ENCODE data around the gene ZNF780B. TPM values are rescaled to one million over a fixed set of nuclear protein-coding genes. Genes with fewer than 3 reads are reported as not detected.

The ZNF780B gene
- total RNA-seq, 1 donor from 2014 or later = 30.5 TPM

- peak overlapping the region; percentile 100 for H3K4me3 Mint-ChIP-seq
- H3K4me3 ChIP-seq = no peak overlapping the region
- peaks cover 48% of the 10 kb centered on the region for H3K9me3 Mint-ChIP-seq
- H3K9ac ChIP-seq = no peak overlapping the region
- peaks cover 5% of the 10 kb centered on the region for H3K4me1 ChIP-seq
- no peaks in the 10 kb centered on the region for H3K36me3 ChIP-seq
- TF ChIP-seq EZH2phosphoT487 (IDR thresholded peaks at IDR 0.05) = no peak
- no peak for DNase-seq (ENCODE audit: low spot score)
- peaks cover 35% of the 10 kb centered on the region for H3K79me2 ChIP-seq (ENCODE audit: low read depth)
- peaks cover 4% of the 10 kb centered on the region for H3K27me3 Mint-ChIP-seq (ENCODE audit: insufficient read depth, low read depth)
- peaks cover 19% of the 10 kb centered on the region for H3K4me1 Mint-ChIP-seq
- H3K36me3 Mint-ChIP-seq = peaks cover 29% of the 10 kb centered on the region
- no peak overlapping the region for H3K27ac Mint-ChIP-seq
- no peaks in the 10 kb centered on the region for H4K20me1 ChIP-seq (ENCODE audit: low read depth)
- no peak overlapping the region for H3K4me2 ChIP-seq
- no peaks in the 10 kb centered on the region for H3K27me3 ChIP-seq
- no peak overlapping the region for H3K27ac ChIP-seq
- H3F3A ChIP-seq (ENCODE audit: low read depth) = no peaks in the 10 kb centered on the region
- peaks cover 10% of the 10 kb centered on the region for H3K9me3 ChIP-seq (ENCODE audit: low read depth)
- no peak overlapping the region for H2AFZ ChIP-seq (replicated peaks)
Observed at GRCh38 chr19:40057166-40057565, 1.1 kb upstream of the ZNF780B start.

DNA sequence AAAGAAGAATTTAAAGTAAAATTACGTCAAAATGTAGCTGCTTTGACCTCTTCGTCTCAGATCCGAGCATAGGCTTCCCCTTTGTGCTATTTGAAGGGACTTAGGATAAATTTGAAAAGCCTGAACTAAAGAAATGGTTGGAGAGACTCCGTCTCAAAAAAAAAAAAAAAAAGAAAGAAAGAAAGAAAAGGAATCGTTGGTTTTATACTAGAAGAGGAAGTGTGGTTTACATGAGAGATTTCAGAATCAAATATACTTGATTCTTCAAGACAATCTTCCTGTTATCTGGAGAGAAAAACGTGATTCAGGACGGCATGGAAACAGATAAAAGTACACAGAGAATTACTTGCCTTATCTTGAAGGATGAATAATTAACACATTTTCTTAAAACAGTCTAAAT, 474 bp upstream of the ZNF780B start:
- TF ChIP-seq EZH2phosphoT487 (IDR thresholded peaks at IDR 0.05) = no peak
- TF ChIP-seq, protein P1, sequence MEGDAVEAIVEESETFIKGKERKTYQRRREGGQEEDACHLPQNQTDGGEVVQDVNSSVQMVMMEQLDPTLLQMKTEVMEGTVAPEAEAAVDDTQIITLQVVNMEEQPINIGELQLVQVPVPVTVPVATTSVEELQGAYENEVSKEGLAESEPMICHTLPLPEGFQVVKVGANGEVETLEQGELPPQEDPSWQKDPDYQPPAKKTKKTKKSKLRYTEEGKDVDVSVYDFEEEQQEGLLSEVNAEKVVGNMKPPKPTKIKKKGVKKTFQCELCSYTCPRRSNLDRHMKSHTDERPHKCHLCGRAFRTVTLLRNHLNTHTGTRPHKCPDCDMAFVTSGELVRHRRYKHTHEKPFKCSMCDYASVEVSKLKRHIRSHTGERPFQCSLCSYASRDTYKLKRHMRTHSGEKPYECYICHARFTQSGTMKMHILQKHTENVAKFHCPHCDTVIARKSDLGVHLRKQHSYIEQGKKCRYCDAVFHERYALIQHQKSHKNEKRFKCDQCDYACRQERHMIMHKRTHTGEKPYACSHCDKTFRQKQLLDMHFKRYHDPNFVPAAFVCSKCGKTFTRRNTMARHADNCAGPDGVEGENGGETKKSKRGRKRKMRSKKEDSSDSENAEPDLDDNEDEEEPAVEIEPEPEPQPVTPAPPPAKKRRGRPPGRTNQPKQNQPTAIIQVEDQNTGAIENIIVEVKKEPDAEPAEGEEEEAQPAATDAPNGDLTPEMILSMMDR (IDR thresholded peaks at IDR 0.05) = no peak
- TF ChIP-seq EZH2 (IDR thresholded peaks at IDR 0.05) = peak; percentile 6
- H3K27ac ChIP-seq = no peak overlapping the region
- no peak overlapping the region for H3K27ac Mint-ChIP-seq

GRCh38 chr19:40055049-40055448, 982 bp downstream of the ZNF780B start:
- Histone ChIP-seq H3K36me3 (no peaks in the 10 kb centered on the region), H3F3A (ENCODE audit: low read depth) (no peaks in the 10 kb centered on the region), H3K79me2 (ENCODE audit: low read depth) (peaks cover 55% of the 10 kb centered on the region), H3K9ac (peak overlapping the region; percentile 58), H3K27me3 (no peaks in the 10 kb centered on the region), H3K4me1 (peaks cover 5% of the 10 kb centered on the region), H3K4me3 (peak overlapping the region; percentile 92), H3K4me2 (peak overlapping the region; percentile 86), H4K20me1 (ENCODE audit: low read depth) (no peaks in the 10 kb centered on the region), H2AFZ (replicated peaks) (no peak overlapping the region), H3K27ac (no peak overlapping the region), H3K9me3 (ENCODE audit: low read depth) (peaks cover 10% of the 10 kb centered on the region)
- Mint-ChIP-seq H3K36me3 (peaks cover 42% of the 10 kb centered on the region), H3K27me3 (ENCODE audit: insufficient read depth, low read depth) (peaks cover 4% of the 10 kb centered on the region), H3K9me3 (peaks cover 61% of the 10 kb centered on the region), H3K4me3 (peak overlapping the region; percentile 100), H3K27ac (no peak overlapping the region), H3K4me1 (peaks cover 19% of the 10 kb centered on the region)
- TF ChIP-seq EZH2 (IDR thresholded peaks at IDR 0.05) (no peak), EZH2phosphoT487 (IDR thresholded peaks at IDR 0.05) (no peak)
- TF ChIP-seq, protein P1 (IDR thresholded peaks at IDR 0.05) = no peak
- DNase-seq (ENCODE audit: low spot score) = no peak

More for the DNA sequence above, 474 bp upstream of the ZNF780B start:
- peaks cover 5% of the 10 kb centered on the region for H3K4me1 ChIP-seq
- H3K4me2 ChIP-seq = peak overlapping the region; percentile 86
- Mint-ChIP-seq H3K27me3 (ENCODE audit: insufficient read depth, low read depth) (peaks cover 4% of the 10 kb centered on the region), H3K4me3 (peak overlapping the region; percentile 100), H3K9me3 (peaks cover 52% of the 10 kb centered on the region), H3K4me1 (peaks cover 19% of the 10 kb centered on the region), H3K36me3 (peaks cover 32% of the 10 kb centered on the region)
- peaks cover 10% of the 10 kb centered on the region for H3K9me3 ChIP-seq (ENCODE audit: low read depth)
- H4K20me1 ChIP-seq (ENCODE audit: low read depth) = no peaks in the 10 kb centered on the region
- H3F3A ChIP-seq (ENCODE audit: low read depth) = no peaks in the 10 kb centered on the region
- H2AFZ ChIP-seq (replicated peaks) = peak overlapping the region; percentile 100
- DNase-seq (ENCODE audit: low spot score) = no peak
- peaks cover 42% of the 10 kb centered on the region for H3K79me2 ChIP-seq (ENCODE audit: low read depth)
- no peaks in the 10 kb centered on the region for H3K27me3 ChIP-seq
- H3K4me3 ChIP-seq = peak overlapping the region; percentile 92
- no peaks in the 10 kb centered on the region for H3K36me3 ChIP-seq
- H3K9ac ChIP-seq = peak overlapping the region; percentile 58

- peaks cover 4% of the 10 kb centered on the region for H3K27me3 Mint-ChIP-seq (ENCODE audit: insufficient read depth, low read depth)
- Histone ChIP-seq H3K27me3 (no peaks in the 10 kb centered on the region), H3F3A (ENCODE audit: low read depth) (no peaks in the 10 kb centered on the region), H3K27ac (no peak overlapping the region), H3K4me2 (peak overlapping the region; percentile 86), H3K4me1 (peaks cover 5% of the 10 kb centered on the region), H3K79me2 (ENCODE audit: low read depth) (peaks cover 55% of the 10 kb centered on the region), H3K36me3 (no peaks in the 10 kb centered on the region), H4K20me1 (ENCODE audit: low read depth) (no peaks in the 10 kb centered on the region), H2AFZ (replicated peaks) (no peak overlapping the region), H3K9me3 (ENCODE audit: low read depth) (peaks cover 10% of the 10 kb centered on the region), H3K9ac (no peak overlapping the region), H3K4me3 (peak overlapping the region; percentile 92)
- peak overlapping the region; percentile 100 for H3K4me3 Mint-ChIP-seq
- no peak for TF ChIP-seq EZH2phosphoT487 (IDR thresholded peaks at IDR 0.05)
- TF ChIP-seq, protein P1 (IDR thresholded peaks at IDR 0.05) = no peak
- TF ChIP-seq EZH2 (IDR thresholded peaks at IDR 0.05) = no peak
- H3K36me3 Mint-ChIP-seq = peaks cover 41% of the 10 kb centered on the region
- H3K27ac Mint-ChIP-seq = no peak overlapping the region
- H3K9me3 Mint-ChIP-seq = peaks cover 59% of the 10 kb centered on the region
- no peak for DNase-seq (ENCODE audit: low spot score)
- H3K4me1 Mint-ChIP-seq = peaks cover 19% of the 10 kb centered on the region
Observed at GRCh38 chr19:40054632-40055031, 1.4 kb downstream of the ZNF780B start.

Data from neural progenitor cell (in vitro differentiated cells).